Measurements from ENCODE around the gene NUP188. TPM values are rescaled to one million over a fixed set of nuclear protein-coding genes. Genes with fewer than 3 reads are reported as not detected.

Gene NUP188
- total RNA-seq, 2 experiments from 2014 or later, result 121 to 124 TPM

- POLR2A ChIA-PET, result no interaction called here
- CTCF ChIA-PET, result no interaction called here
- H3K36me3 Mint-ChIP-seq, result peaks cover 16% of the 10 kb centered on the region
- peaks cover 51% of the 10 kb centered on the region for H3K4me1 Mint-ChIP-seq (ENCODE audit: low read depth)
- no peaks in the 10 kb centered on the region for H3K27me3 Mint-ChIP-seq
- H3K4me3 Mint-ChIP-seq, result no peak overlapping the region
- H3K27ac Mint-ChIP-seq, result peak overlapping the region; percentile 66
- no peaks in the 10 kb centered on the region for H3K9me3 Mint-ChIP-seq
- peak; percentile 41 for DNase-seq
- intact Hi-C loops (cut with micrococcal nuclease), result loop anchor here (2.0 kb wide), 1 partner anchor 533 kb away; the partner anchor contains the start of gene URM1
These were observed 43.5 kb upstream of the NUP188 start for GRCh38 chr9:128903871-128904620.

- no peak for DNase-seq
- CTCF ChIA-PET, result no interaction called here
- POLR2A ChIA-PET, result no interaction called here
- H3K4me3 Mint-ChIP-seq, result no peak overlapping the region
- H3K36me3 Mint-ChIP-seq, result peaks cover 26% of the 10 kb centered on the region
- peaks cover 43% of the 10 kb centered on the region for H3K4me1 Mint-ChIP-seq (ENCODE audit: low read depth)
- intact Hi-C loops (cut with micrococcal nuclease), result no loop called here
- H3K9me3 Mint-ChIP-seq, result no peaks in the 10 kb centered on the region
- H3K27ac Mint-ChIP-seq, result no peak overlapping the region
- no peaks in the 10 kb centered on the region for H3K27me3 Mint-ChIP-seq
These were observed 41.5 kb upstream of the NUP188 start for GRCh38 chr9:128905964-128906363.

GRCh38 chr9:128906741-128907140 lies 40.8 kb upstream of the NUP188 start:
- no peak for DNase-seq
- ChIA-PET POLR2A (no interaction called here), CTCF (no interaction called here)
- H3K27me3 Mint-ChIP-seq, result no peaks in the 10 kb centered on the region
- intact Hi-C loops (cut with micrococcal nuclease), result no loop called here
- no peak overlapping the region for H3K27ac Mint-ChIP-seq
- H3K4me1 Mint-ChIP-seq (ENCODE audit: low read depth), result peaks cover 46% of the 10 kb centered on the region
- H3K36me3 Mint-ChIP-seq, result peaks cover 27% of the 10 kb centered on the region
- no peak overlapping the region for H3K4me3 Mint-ChIP-seq
- H3K9me3 Mint-ChIP-seq, result no peaks in the 10 kb centered on the region

GRCh38 chr9:128908372-128908771 lies 39.1 kb upstream of the NUP188 start:
- Mint-ChIP-seq H3K4me1 (ENCODE audit: low read depth) (peaks cover 48% of the 10 kb centered on the region), H3K27ac (no peak overlapping the region), H3K9me3 (no peaks in the 10 kb centered on the region), H3K36me3 (peaks cover 33% of the 10 kb centered on the region), H3K27me3 (no peaks in the 10 kb centered on the region), H3K4me3 (no peak overlapping the region)
- no peak for DNase-seq
- intact Hi-C loops (cut with micrococcal nuclease), result no loop called here
- POLR2A ChIA-PET, result no interaction called here
- CTCF ChIA-PET, result interaction anchor here (0.9 kb wide), 1 partner anchor 18 kb away, joined by 3 read pairs; no protein-coding TSS in a partner anchor

- POLR2A ChIA-PET, result no interaction called here
- Mint-ChIP-seq H3K36me3 (peaks cover 33% of the 10 kb centered on the region), H3K4me1 (ENCODE audit: low read depth) (peaks cover 45% of the 10 kb centered on the region)
These were observed 37.6 kb upstream of the NUP188 start for GRCh38 chr9:128909859-128910258.

GRCh38 chr9:128910906-128911305 lies 36.6 kb upstream of the NUP188 start:
- CTCF ChIA-PET, result no interaction called here
- no peak for DNase-seq
- intact Hi-C loops (cut with micrococcal nuclease), result no loop called here
- Mint-ChIP-seq H3K9me3 (no peaks in the 10 kb centered on the region), H3K4me3 (no peak overlapping the region), H3K27ac (peak overlapping the region; percentile 51), H3K36me3 (peaks cover 33% of the 10 kb centered on the region), H3K27me3 (no peaks in the 10 kb centered on the region), H3K4me1 (ENCODE audit: low read depth) (peaks cover 43% of the 10 kb centered on the region)
- POLR2A ChIA-PET, result no interaction called here

More at GRCh38 chr9:128909859-128910258, 37.6 kb upstream of the NUP188 start:
- no peaks in the 10 kb centered on the region for H3K9me3 Mint-ChIP-seq
- H3K4me3 Mint-ChIP-seq, result no peak overlapping the region
- H3K27me3 Mint-ChIP-seq, result no peaks in the 10 kb centered on the region
- intact Hi-C loops (cut with micrococcal nuclease), result no loop called here
- CTCF ChIA-PET, result no interaction called here
- no peak for DNase-seq
- no peak overlapping the region for H3K27ac Mint-ChIP-seq

- Mint-ChIP-seq H3K9me3 (no peaks in the 10 kb centered on the region), H3K27me3 (no peaks in the 10 kb centered on the region), H3K4me1 (ENCODE audit: low read depth) (peaks cover 41% of the 10 kb centered on the region), H3K27ac (no peak overlapping the region), H3K36me3 (peaks cover 36% of the 10 kb centered on the region), H3K4me3 (no peak overlapping the region)
- CTCF ChIA-PET, result interaction anchor here (1.4 kb wide), 1 partner anchor 13 kb away, joined by 4 read pairs; no protein-coding TSS in a partner anchor
- POLR2A ChIA-PET, result no interaction called here
- DNase-seq, result no peak
- intact Hi-C loops (cut with micrococcal nuclease), result no loop called here
These were observed 35.9 kb upstream of the NUP188 start for GRCh38 chr9:128911529-128912035.

GRCh38 chr9:128912270-128912853 lies 35.1 kb upstream of the NUP188 start:
- Mint-ChIP-seq H3K27me3 (no peaks in the 10 kb centered on the region), H3K36me3 (peaks cover 38% of the 10 kb centered on the region), H3K9me3 (no peaks in the 10 kb centered on the region), H3K4me3 (no peak overlapping the region), H3K4me1 (ENCODE audit: low read depth) (peaks cover 39% of the 10 kb centered on the region), H3K27ac (peak overlapping the region; percentile 75)
- CTCF ChIA-PET, result interaction anchor here (0.7 to 1.4 kb wide), 2 partner anchors 12 to 50 kb away, joined by 3 to 4 read pairs; no protein-coding TSS in a partner anchor
- intact Hi-C loops (cut with micrococcal nuclease), result no loop called here
- peak; percentile 62 for DNase-seq
- POLR2A ChIA-PET, result no interaction called here

GRCh38 chr9:128913048-128913900 lies 34.2 kb upstream of the NUP188 start:
- intact Hi-C loops (cut with micrococcal nuclease), result no loop called here
- Mint-ChIP-seq H3K27ac (peak overlapping the region; percentile 75), H3K9me3 (no peaks in the 10 kb centered on the region), H3K27me3 (no peaks in the 10 kb centered on the region), H3K4me3 (no peak overlapping the region), H3K4me1 (ENCODE audit: low read depth) (peaks cover 39% of the 10 kb centered on the region), H3K36me3 (peaks cover 32% of the 10 kb centered on the region)
- DNase-seq, result no peak
- CTCF ChIA-PET, result interaction anchor here (0.7 to 2.2 kb wide), 3 partner anchors 11 to 51 kb away, joined by 3 to 10 read pairs (median 4); no protein-coding TSS in a partner anchor
- POLR2A ChIA-PET, result no interaction called here

- no peaks in the 10 kb centered on the region for H3K27me3 Mint-ChIP-seq
- intact Hi-C loops (cut with micrococcal nuclease), result no loop called here
- ChIA-PET CTCF (interaction anchor here (1.3 to 2.2 kb wide), 2 partner anchors 15 to 96 kb away, joined by 3 to 10 read pairs; partner anchors contain the start of gene ENDOG), POLR2A (no interaction called here)
- peak overlapping the region; percentile 28 for H3K27ac Mint-ChIP-seq
- peak; percentile 40 for DNase-seq
- no peaks in the 10 kb centered on the region for H3K9me3 Mint-ChIP-seq
- H3K4me3 Mint-ChIP-seq, result no peak overlapping the region
- peaks cover 25% of the 10 kb centered on the region for H3K36me3 Mint-ChIP-seq
- peaks cover 37% of the 10 kb centered on the region for H3K4me1 Mint-ChIP-seq (ENCODE audit: low read depth)
These were observed 33.3 kb upstream of the NUP188 start for GRCh38 chr9:128913995-128914772.

GRCh38 chr9:128916204-128916603 lies 31.3 kb upstream of the NUP188 start:
- no peaks in the 10 kb centered on the region for H3K27me3 Mint-ChIP-seq
- H3K27ac Mint-ChIP-seq, result no peak overlapping the region
- intact Hi-C loops (cut with micrococcal nuclease), result no loop called here
- ChIA-PET POLR2A (interaction anchor here (0.7 kb wide), 1 partner anchor 176 kb away, joined by 3 read pairs; no protein-coding TSS in a partner anchor), CTCF (interaction anchor here (0.6 to 1.5 kb wide), 2 partner anchors 53 to 357 kb away, joined by 3 to 4 read pairs; no protein-coding TSS in a partner anchor)
- no peak overlapping the region for H3K4me3 Mint-ChIP-seq
- H3K36me3 Mint-ChIP-seq, result peaks cover 15% of the 10 kb centered on the region
- H3K9me3 Mint-ChIP-seq, result no peaks in the 10 kb centered on the region
- peaks cover 29% of the 10 kb centered on the region for H3K4me1 Mint-ChIP-seq (ENCODE audit: low read depth)
- DNase-seq, result no peak

All from activated CD4-positive, alpha-beta memory T cell treated with anti-CD3 and anti-CD28 coated beads for 36 hours (primary cell).